Measurements from ENCODE around the gene PRKAB1.
"Not testable (repeated sequence)": the region's sequence is repeated elsewhere in the genome, so short reads cannot be mapped to it uniquely, and the experiment has no call there.

Gene PRKAB1

DNA sequence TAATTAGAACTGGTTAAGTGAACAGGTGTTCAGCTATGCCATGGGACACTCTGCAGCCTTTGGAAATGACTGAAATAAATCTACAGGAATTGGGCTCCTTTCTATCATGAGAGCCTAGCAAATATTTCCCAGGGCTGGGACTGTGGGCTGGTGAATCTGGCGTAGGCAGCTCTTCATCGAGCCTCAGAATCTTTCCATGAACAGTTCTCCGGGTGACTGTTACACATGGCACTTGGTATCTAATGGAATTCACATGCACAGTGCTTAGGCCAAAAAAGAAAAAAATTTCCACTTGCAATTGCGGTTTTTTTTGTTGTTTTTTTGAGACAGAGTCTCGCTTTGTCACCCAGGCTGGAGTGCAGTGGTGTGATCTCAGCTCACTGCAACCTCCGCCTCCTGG lies 32.1 kb downstream of the PRKAB1 start:
- Histone ChIP-seq H4K91ac (ENCODE audit: low read length) (no peak overlapping the region), H3K4me3 (ENCODE audit: insufficient read depth in 1 of 2, low read depth in 1 of 2, low read length in 2 of 2) (no peak overlapping the region), H3K4ac (ENCODE audit: low read depth in 1 of 2, low read length in 2 of 2) (no peak overlapping the region), H3K18ac (ENCODE audit: low read depth in 1 of 2, low read length in 2 of 2) (no peak overlapping the region), H3K9ac (ENCODE audit: low read length) (no peak overlapping the region), H3K9me3 (ENCODE audit: control insufficient read depth, low read length) (no peaks in the 10 kb centered on the region), H3K27ac (ENCODE audit: low read length, poor library complexity, severe bottlenecking) (no peak overlapping the region), H3K4me2 (ENCODE audit: low read length, poor library complexity, severe bottlenecking) (no peak overlapping the region), H2BK12ac (ENCODE audit: low read length in 2 of 2) (no peak overlapping the region), H3K27me3 (ENCODE audit: control insufficient read depth in 1 of 2, insufficient read depth in 1 of 2, low read length in 2 of 2) (no peaks in the 10 kb centered on the region), H2BK5ac (ENCODE audit: low read depth, low read length, poor library complexity, severe bottlenecking) (no peak overlapping the region), H4K8ac (ENCODE audit: low read length) (no peak overlapping the region), H2AFZ (ENCODE audit: low read depth, low read length) (no peak overlapping the region), H3K14ac (ENCODE audit: low read length in 2 of 2) (no peak overlapping the region), H3K79me1 (replicated peaks; ENCODE audit: low read length, poor library complexity, severe bottlenecking) (peaks cover 2% of the 10 kb centered on the region), H3K36me3 (ENCODE audit: control insufficient read depth in 1 of 2, insufficient read depth in 2 of 2, low read depth in 1 of 2, low read length in 2 of 2) (peaks cover 14 to 40% of the 10 kb centered on the region in 2 experiments), H3K4me1 (ENCODE audit: control insufficient read depth, insufficient read depth, low read depth, low read length) (no peaks in the 10 kb centered on the region), H2BK120ac (ENCODE audit: low read depth, low read length) (no peak overlapping the region), H2BK15ac (ENCODE audit: low read depth, poor library complexity, severe bottlenecking) (no peak overlapping the region), H3K23ac (ENCODE audit: low read length in 2 of 2) (no peak overlapping the region), H2AK5ac (ENCODE audit: low read length, severe bottlenecking) (no peak overlapping the region)
- whole genome bisulfite sequencing, result 99% methylated on average over 6 of the region's 6 CpGs
- no peak for DNase-seq

DNA sequence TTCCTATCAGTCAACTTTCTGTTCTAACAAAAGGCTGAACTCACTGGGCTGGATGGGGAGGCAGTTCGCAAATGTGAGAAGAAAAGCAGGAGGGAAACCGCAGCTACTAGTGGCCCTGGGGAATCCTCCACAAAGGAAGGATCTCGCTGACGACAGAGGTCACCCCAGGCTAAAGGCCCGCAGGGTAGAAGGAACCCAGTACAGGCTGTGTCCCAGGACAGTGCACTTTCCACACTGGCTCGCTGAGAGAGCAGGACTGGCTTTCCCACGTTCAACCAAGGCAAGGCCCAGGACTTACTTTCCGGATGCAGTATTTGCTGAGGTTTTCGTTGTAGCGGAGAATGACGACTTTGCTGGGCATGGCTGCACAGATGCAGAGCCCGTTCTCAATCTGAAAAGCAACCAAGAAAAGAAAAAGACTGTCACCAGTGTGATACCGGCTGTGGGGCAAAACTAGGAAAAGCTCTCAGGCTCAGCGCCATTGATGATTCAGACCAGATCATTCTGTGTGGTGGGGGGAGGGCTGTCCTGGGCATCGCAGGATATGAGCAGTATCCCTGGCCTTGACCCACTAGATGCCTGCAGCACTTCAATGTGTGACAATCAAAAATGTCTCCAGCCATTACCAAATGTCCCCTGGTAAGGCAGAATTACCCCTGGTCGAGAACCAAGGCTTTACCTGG lies 36.3 kb downstream of the PRKAB1 start:
- WGBS, result 93% methylated on average over 16 of the region's 16 CpGs
- no peak overlapping the region for H3K23ac ChIP-seq (ENCODE audit: low read length in 2 of 2)
- no peak overlapping the region for H4K8ac ChIP-seq (ENCODE audit: low read length)
- no peak overlapping the region for H3K4ac ChIP-seq (ENCODE audit: low read depth in 1 of 2, low read length in 2 of 2)
- H3K14ac ChIP-seq (ENCODE audit: low read length in 2 of 2), result no peak overlapping the region
- no peak overlapping the region for H2BK15ac ChIP-seq (ENCODE audit: low read depth, poor library complexity, severe bottlenecking)
- DNase-seq, result no peak
- no peak overlapping the region for H3K4me2 ChIP-seq (ENCODE audit: low read length, poor library complexity, severe bottlenecking)
- H3K4me1 ChIP-seq (ENCODE audit: control insufficient read depth, insufficient read depth, low read depth, low read length), result no peaks in the 10 kb centered on the region
- no peak overlapping the region for H2BK5ac ChIP-seq (ENCODE audit: low read depth, low read length, poor library complexity, severe bottlenecking)
- no peak overlapping the region for H2BK12ac ChIP-seq (ENCODE audit: low read length in 2 of 2)
- no peak overlapping the region for H3K27ac ChIP-seq (ENCODE audit: low read length, poor library complexity, severe bottlenecking)
- no peaks in the 10 kb centered on the region for H3K79me1 ChIP-seq (replicated peaks; ENCODE audit: low read length, poor library complexity, severe bottlenecking)
- H3K9ac ChIP-seq (ENCODE audit: low read length), result no peak overlapping the region
- no peak overlapping the region for H4K91ac ChIP-seq (ENCODE audit: low read length)
- no peaks in the 10 kb centered on the region for H3K27me3 ChIP-seq (ENCODE audit: control insufficient read depth in 1 of 2, insufficient read depth in 1 of 2, low read length in 2 of 2)
- H2BK120ac ChIP-seq (ENCODE audit: low read depth, low read length), result no peak overlapping the region
- no peak overlapping the region for H2AFZ ChIP-seq (ENCODE audit: low read depth, low read length)
- H3K9me3 ChIP-seq (ENCODE audit: control insufficient read depth, low read length), result no peaks in the 10 kb centered on the region
- no peak overlapping the region for H2AK5ac ChIP-seq (ENCODE audit: low read length, severe bottlenecking)
- H3K4me3 ChIP-seq (ENCODE audit: insufficient read depth in 1 of 2, low read depth in 1 of 2, low read length in 2 of 2), result no peak overlapping the region
- no peak overlapping the region for H3K18ac ChIP-seq (ENCODE audit: low read depth in 1 of 2, low read length in 2 of 2)
- H3K36me3 ChIP-seq (ENCODE audit: control insufficient read depth in 1 of 2, insufficient read depth in 2 of 2, low read depth in 1 of 2, low read length in 2 of 2), result peaks cover 9 to 42% of the 10 kb centered on the region in 2 experiments

DNA sequence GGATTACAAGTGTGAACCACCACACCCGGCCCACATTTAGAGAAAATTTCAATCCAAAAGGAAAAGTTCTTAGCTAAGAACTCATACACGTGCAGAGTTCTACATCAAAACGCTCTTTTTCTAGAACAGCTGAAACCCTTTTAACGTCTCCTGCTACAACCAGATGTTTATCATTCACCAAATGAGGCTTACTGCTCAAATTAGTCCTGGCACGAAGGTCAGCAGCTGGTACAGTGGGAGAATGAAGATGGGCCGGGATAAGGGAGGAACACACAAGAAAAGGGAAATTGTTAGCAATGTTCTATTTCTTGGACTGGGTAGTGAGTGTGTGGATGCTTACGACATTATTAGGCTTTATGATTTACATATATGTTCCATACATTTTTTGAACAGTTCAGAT lies 37.2 kb downstream of the PRKAB1 start:
- Histone ChIP-seq H2BK120ac (ENCODE audit: low read depth, low read length) (no peak overlapping the region), H3K27ac (ENCODE audit: low read length, poor library complexity, severe bottlenecking) (no peak overlapping the region), H3K79me1 (replicated peaks; ENCODE audit: low read length, poor library complexity, severe bottlenecking) (no peaks in the 10 kb centered on the region), H3K9me3 (ENCODE audit: control insufficient read depth, low read length) (no peaks in the 10 kb centered on the region), H3K18ac (ENCODE audit: low read depth in 1 of 2, low read length in 2 of 2) (no peak overlapping the region), H2BK5ac (ENCODE audit: low read depth, low read length, poor library complexity, severe bottlenecking) (no peak overlapping the region), H4K91ac (ENCODE audit: low read length) (no peak overlapping the region), H4K8ac (ENCODE audit: low read length) (no peak overlapping the region), H3K14ac (ENCODE audit: low read length in 2 of 2) (no peak overlapping the region), H3K27me3 (ENCODE audit: control insufficient read depth in 1 of 2, insufficient read depth in 1 of 2, low read length in 2 of 2) (no peaks in the 10 kb centered on the region), H2AK5ac (ENCODE audit: low read length, severe bottlenecking) (no peak overlapping the region), H3K36me3 (ENCODE audit: control insufficient read depth in 1 of 2, insufficient read depth in 2 of 2, low read depth in 1 of 2, low read length in 2 of 2) (peaks cover 9 to 42% of the 10 kb centered on the region in 2 experiments), H3K4me1 (ENCODE audit: control insufficient read depth, insufficient read depth, low read depth, low read length) (no peaks in the 10 kb centered on the region), H3K4me2 (ENCODE audit: low read length, poor library complexity, severe bottlenecking) (no peak overlapping the region), H3K4me3 (ENCODE audit: insufficient read depth in 1 of 2, low read depth in 1 of 2, low read length in 2 of 2) (no peak overlapping the region), H2BK15ac (ENCODE audit: low read depth, poor library complexity, severe bottlenecking) (no peak overlapping the region), H2BK12ac (ENCODE audit: low read length in 2 of 2) (no peak overlapping the region), H3K23ac (ENCODE audit: low read length in 2 of 2) (no peak overlapping the region), H2AFZ (ENCODE audit: low read depth, low read length) (no peak overlapping the region), H3K9ac (ENCODE audit: low read length) (no peak overlapping the region), H3K4ac (ENCODE audit: low read depth in 1 of 2, low read length in 2 of 2) (no peak overlapping the region)
- 91% methylated on average over 6 of the region's 7 CpGs for WGBS
- no peak for DNase-seq

- H2BK120ac ChIP-seq (ENCODE audit: low read depth, low read length); H3K9ac ChIP-seq (ENCODE audit: low read length); H2AFZ ChIP-seq (ENCODE audit: low read depth, low read length); H2BK5ac ChIP-seq (ENCODE audit: low read depth, low read length, poor library complexity, severe bottlenecking); H4K91ac ChIP-seq (ENCODE audit: low read length); H3K79me1 ChIP-seq (replicated peaks; ENCODE audit: low read length, poor library complexity, severe bottlenecking); H2BK12ac ChIP-seq (ENCODE audit: low read length in 2 of 2); H3K14ac ChIP-seq (ENCODE audit: low read length in 2 of 2); H3K27me3 ChIP-seq (ENCODE audit: control insufficient read depth in 1 of 2, insufficient read depth in 1 of 2, low read length in 2 of 2); H2BK15ac ChIP-seq (ENCODE audit: low read depth, poor library complexity, severe bottlenecking); H4K8ac ChIP-seq (ENCODE audit: low read length); H3K4me2 ChIP-seq (ENCODE audit: low read length, poor library complexity, severe bottlenecking); H3K4me1 ChIP-seq (ENCODE audit: control insufficient read depth, insufficient read depth, low read depth, low read length); H3K9me3 ChIP-seq (ENCODE audit: control insufficient read depth, low read length); H2AK5ac ChIP-seq (ENCODE audit: low read length, severe bottlenecking); H3K4me3 ChIP-seq (ENCODE audit: insufficient read depth in 1 of 2, low read depth in 1 of 2, low read length in 2 of 2); H3K18ac ChIP-seq (ENCODE audit: low read depth in 1 of 2, low read length in 2 of 2); H3K27ac ChIP-seq (ENCODE audit: low read length, poor library complexity, severe bottlenecking); H3K4ac ChIP-seq (ENCODE audit: low read depth in 1 of 2, low read length in 2 of 2); DNase-seq; H3K23ac ChIP-seq (ENCODE audit: low read length in 2 of 2): not testable (repeated sequence)
- peaks cover 5 to 51% of the 10 kb centered on the region in 2 experiments for H3K36me3 ChIP-seq (ENCODE audit: control insufficient read depth in 1 of 2, insufficient read depth in 2 of 2, low read depth in 1 of 2, low read length in 2 of 2)
- 100% methylated on average over 1 of the region's 1 CpG for WGBS
Measured at GRCh38 chr12:119706427-119706826, 38.5 kb downstream of the PRKAB1 start.
